ENCODE data around the gene FNIP2. TPM values are rescaled to one million over a fixed set of nuclear protein-coding genes. Genes with fewer than 3 reads are reported as not detected.

Gene FNIP2
- polyA plus RNA-seq, 1 of the 3 experiments (the other 2 are of a cell fraction), result 0.97 TPM

GRCh38 chr4:158933236-158933635, 164.4 kb downstream of the FNIP2 start:
- Histone ChIP-seq H3K4me3 (ENCODE audit: low read depth in 2 of 2, low read length in 1 of 2) (no peak overlapping the region), H3K27me3 (ENCODE audit: insufficient read depth) (no peaks in the 10 kb centered on the region), H3K36me3 (replicated peaks in 1 of 2; ENCODE audit: control insufficient read depth in 1 of 2, insufficient read depth in 2 of 2, low read length in 1 of 2) (no peaks in the 10 kb centered on the region), H3K9me3 (no peaks in the 10 kb centered on the region), H3K9ac (no peak overlapping the region), H3K9me2 (no peaks in the 10 kb centered on the region), H4K20me1 (ENCODE audit: insufficient read depth) (no peaks in the 10 kb centered on the region), H3K4me2 (no peak overlapping the region), H3K4me1 (ENCODE audit: control insufficient read depth in 1 of 2, insufficient read depth in 2 of 2, low read depth in 1 of 2, low read length in 1 of 2) (no peaks in the 10 kb centered on the region), H3K79me2 (ENCODE audit: insufficient read depth) (no peaks in the 10 kb centered on the region), H3K27ac (ENCODE audit: low read depth in 2 of 2, low read length in 1 of 2) (no peak overlapping the region), H2AFZ (ENCODE audit: low read depth) (no peak overlapping the region), H3F3A (replicated peaks; ENCODE audit: insufficient read depth) (no peaks in the 10 kb centered on the region)
- no peak for TF ChIP-seq SIN3A (IDR thresholded peaks at IDR 0.05; ENCODE audit: borderline replicate concordance, low read depth, low read length)
- no peak for TF ChIP-seq RFX5 (IDR thresholded peaks at IDR 0.05; ENCODE audit: low read length)
- TF ChIP-seq REST (IDR thresholded peaks at IDR 0.05; ENCODE audit: low read depth, low read length), result no peak
- no peak for TF ChIP-seq MEF2A (IDR thresholded peaks at IDR 0.05; ENCODE audit: borderline replicate concordance, low read depth)
- no peak for TF ChIP-seq FOXM1 (IDR thresholded peaks at IDR 0.05; ENCODE audit: low read depth)
- TF ChIP-seq GABPA (IDR thresholded peaks at IDR 0.05; ENCODE audit: low read depth), result no peak
- no peak for TF ChIP-seq RCOR1 (IDR thresholded peaks at IDR 0.05; ENCODE audit: low read length)
- no peak for TF ChIP-seq RAD21 (IDR thresholded peaks at IDR 0.05; ENCODE audit: low read length)
- TF ChIP-seq JUND (IDR thresholded peaks at IDR 0.05), result no peak
- no peak for TF ChIP-seq TCF12 (IDR thresholded peaks at IDR 0.05)
- TF ChIP-seq ELF1 (IDR thresholded peaks at IDR 0.05), result no peak
- TF ChIP-seq FOXJ3 (CRISPR knock-in tag; IDR thresholded peaks at IDR 0.05), result no peak
- TF ChIP-seq EP300 (IDR thresholded peaks at IDR 0.05; ENCODE audit: borderline replicate concordance in 1 of 2, low read depth in 1 of 2, low read length in 1 of 2), result no peak
- TF ChIP-seq MAX (IDR thresholded peaks at IDR 0.05; ENCODE audit: low read depth), result no peak
- TF ChIP-seq ZBTB33 (IDR thresholded peaks at IDR 0.05; ENCODE audit: borderline replicate concordance, low read depth), result no peak
- no peak for TF ChIP-seq PBX3 (IDR thresholded peaks at IDR 0.05)
- TF ChIP-seq CHD2 (IDR thresholded peaks at IDR 0.05; ENCODE audit: low read length, partially characterized antibody), result no peak
- POLR2A ChIA-PET, result no interaction called here
- DNase-seq, result no peak
- CTCF ChIA-PET, result no interaction called here
- WGBS (ENCODE audit: low lambda C conversion rate), result 75% methylated on average over 2 of the region's 2 CpGs

Data from SK-N-SH (cell line).